Panc1 (cell line): ENCODE data around the gene NDUFB2. TPM values are rescaled to one million over a fixed set of nuclear protein-coding genes. Genes with fewer than 3 reads are reported as not detected.

ENCODE experiments used
- ATAC-seq: fragments of 200-7000 bp; cut with Tn5 transposase; 2 replicates; pipeline ENCODE4 v1.9.1; 2020; ENCODE audit warnings: mild to moderate bottlenecking, moderate library complexity
- BruUV-seq: library from RNA; stranded (reverse); fragments of 400-500 nt; replicated peaks from 2 replicates; lab custom pipeline; 2021; lab: Mats Ljungman, UMichigan
- CTCF ChIA-PET: fragments of 300-600 bp; sonication (Branson Sonifier 250); formaldehyde crosslinking; loops from one replicate; lab custom pipeline; 2022; ENCODE audit warnings: antibody characterized with exemption; lab: Charles Lee
- POLR2A ChIA-PET: fragments of 300-600 bp; sonication (Branson Sonifier 250); formaldehyde crosslinking; loops from one replicate; lab custom pipeline; 2022; ENCODE audit warnings: antibody characterized with exemption; lab: Charles Lee
- DNase-seq: peaks from one replicate; pipeline ENCODE4 v3.0.0-alpha.2; 2010; ENCODE audit warnings: low read depth, low spot score
- H3K27ac ChIP-seq: 2 replicates; pipeline ENCODE4 v1.5.1; 2011; ENCODE audit warnings: mild to moderate bottlenecking, low read length, inconsistent platforms
- H3K27me3 ChIP-seq: fragments of 200-500 bp; sonication (Bioruptor generic); 2 replicates; pipeline ENCODE4 v1.6.0; 2014; ENCODE audit warnings: low read length, inconsistent platforms; ENCODE audit not compliant: control insufficient read depth, insufficient read depth
- H3K36me3 ChIP-seq: fragments of 200-500 bp; sonication (Bioruptor generic); 2 replicates; pipeline ENCODE4 v1.5.1; 2014; ENCODE audit warnings: inconsistent platforms, mild to moderate bottlenecking, low read length, moderate library complexity; ENCODE audit not compliant: control insufficient read depth, insufficient read depth
- H3K4me1 ChIP-seq: 2 replicates; pipeline ENCODE4 v1.5.1; 2011; ENCODE audit warnings: inconsistent platforms, mild to moderate bottlenecking, low read length, moderate library complexity; ENCODE audit not compliant: control insufficient read depth, insufficient read depth
- H3K4me3 ChIP-seq, 2 experiments: 2 replicates each; pipeline ENCODE4 v1.5.1; 2011 to 2012; ENCODE audit warnings: low read depth in 2 of 2, low read length in 2 of 2, mild to moderate bottlenecking in 2 of 2, inconsistent platforms in 1 of 2, moderate library complexity in 1 of 2
- H3K9me3 ChIP-seq: fragments of 200-500 bp; sonication (Bioruptor generic); 2 replicates; pipeline ENCODE4 v1.5.1; 2014; ENCODE audit warnings: low read depth, mild to moderate bottlenecking, inconsistent platforms, low read length, moderate library complexity; ENCODE audit not compliant: control insufficient read depth, insufficient read depth
- CTCF ChIP-seq: fragments of 450-650 bp; IDR thresholded peaks from 2 replicates; pipeline ENCODE4 v1.5.1; 2017; ENCODE audit warnings: mild to moderate bottlenecking
- POLR2AphosphoS5 ChIP-seq: IDR thresholded peaks from 2 replicates; pipeline ENCODE4 v1.6.1; 2012; ENCODE audit warnings: mild to moderate bottlenecking, low read depth, low read length, moderate library complexity
- REST ChIP-seq, 2 experiments: IDR thresholded peaks; 2 replicates each; pipeline ENCODE4 v1.6.1; 2011 to 2012; ENCODE audit warnings: low read depth in 2 of 2, control low read depth in 1 of 2, low read length in 1 of 2, mild to moderate bottlenecking in 1 of 2, moderate library complexity in 1 of 2; ENCODE audit not compliant: insufficient read depth in 1 of 2
- SIN3A ChIP-seq: IDR thresholded peaks from 2 replicates; pipeline ENCODE4 v1.6.1; 2012; ENCODE audit warnings: low read depth, mild to moderate bottlenecking, low read length, moderate library complexity, borderline replicate concordance; ENCODE audit not compliant: insufficient read depth
- TCF7L2 ChIP-seq: IDR thresholded peaks from 2 replicates; pipeline ENCODE4 v1.6.1; 2011; ENCODE audit warnings: mild to moderate bottlenecking, low read depth, low read length, inconsistent platforms
- in situ Hi-C: cut with HindIII; loops from 2 replicates; pipeline ENCODE4 v1.10.0; 2016; ENCODE audit warnings: low sequenced_read_pairs, low pct_unique_long_range_greater_than_20kb
- intact Hi-C: fragments of 100-400 bp; cut with micrococcal nuclease; formaldehyde crosslinking; loops from one replicate; pipeline ENCODE4 v1.10.0; 2022; ENCODE audit not compliant: unreplicated experiment
- total RNA-seq: library from RNA; stranded (reverse); gene quantifications from one replicate; pipeline ENCODE4 v1.2.1, GENCODE V29; 2021; ENCODE audit not compliant: unreplicated experiment

Gene NDUFB2
- total RNA-seq, 1 experiment from 2014 or later = 246 TPM

GRCh38 chr7:140714331-140715040 lies 18.0 kb downstream of the NDUFB2 start:
- BruUV-seq = no TSS peak
- ATAC-seq (no peak), DNase-seq (no peak)
- TF ChIP-seq CTCF (no peak), POLR2AphosphoS5 (no peak), REST (IDR thresholded peaks at IDR 0.05; ENCODE audit: insufficient read depth in 1 of 2, low read depth in 2 of 2, low read length in 1 of 2) (no peak), SIN3A (no peak), TCF7L2 (no peak)
- H3K4me1 ChIP-seq = no peaks in the 10 kb centered on the region
- POLR2A ChIA-PET = no interaction called here
- no peak overlapping the region for H3K27ac ChIP-seq
- in situ Hi-C loops (no loop called here), intact Hi-C loops (no loop called here)
- no peaks in the 10 kb centered on the region for H3K27me3 ChIP-seq
- H3K4me3 ChIP-seq = no peak overlapping the region
- no peaks in the 10 kb centered on the region for H3K9me3 ChIP-seq
- H3K36me3 ChIP-seq = no peaks in the 10 kb centered on the region
- CTCF ChIA-PET = no interaction called here

- Histone ChIP-seq H3K9me3 (no peaks in the 10 kb centered on the region), H3K27me3 (no peaks in the 10 kb centered on the region), H3K4me3 (no peak overlapping the region), H3K4me1 (no peaks in the 10 kb centered on the region), H3K36me3 (no peaks in the 10 kb centered on the region; the same call in none of the 2 replicates), H3K27ac (no peak overlapping the region)
- ATAC-seq (no peak), DNase-seq (no peak)
- no TSS peak for BruUV-seq
- intact Hi-C loops (no loop called here), in situ Hi-C loops (no loop called here)
- TF ChIP-seq TCF7L2 (no peak), CTCF (no peak), SIN3A (no peak), POLR2AphosphoS5 (no peak), REST (IDR thresholded peaks at IDR 0.05; ENCODE audit: insufficient read depth in 1 of 2, low read depth in 2 of 2, low read length in 1 of 2) (no peak)
- CTCF ChIA-PET = no interaction called here
- POLR2A ChIA-PET = no interaction called here
Observed at GRCh38 chr7:140719721-140720120, 23.2 kb downstream of the NDUFB2 start.
